Fibroblast of skin of scalp (primary cell): ENCODE measurements around the gene ZNF202.

ENCODE experiments used
- DNase-seq: peaks from one replicate; pipeline ENCODE4 v3.0.0-alpha.2; 2013

Gene ZNF202

GRCh38 chr11:123682696-123683410, 58.6 kb downstream of the ZNF202 start:
- no peak for DNase-seq

GRCh38 chr11:123681030-123681429, 60.4 kb downstream of the ZNF202 start:
- no peak for DNase-seq

- DNase-seq = no peak
These were observed 63.2 kb downstream of the ZNF202 start for GRCh38 chr11:123678246-123678645.

GRCh38 chr11:123677510-123677909, 64.0 kb downstream of the ZNF202 start:
- no peak for DNase-seq

- DNase-seq = no peak
These were observed 67.2 kb downstream of the ZNF202 start for GRCh38 chr11:123674297-123674696.
